Osteoblast (primary cell): ENCODE data around the gene ZRANB1. TPM values are rescaled to one million over a fixed set of nuclear protein-coding genes. Genes with fewer than 3 reads are reported as not detected.

Experiments
- DNase-seq: peaks from one replicate; pipeline ENCODE4 v3.0.0; 2011; ENCODE audit warnings: low spot score, mixed read lengths; ENCODE audit not compliant: insufficient read length; ENCODE audit errors: missing footprints
- H2AFZ ChIP-seq: 2 replicates; pipeline ENCODE4 v1.6.0; 2011; ENCODE audit warnings: mild to moderate bottlenecking, low read length
- H3K27ac ChIP-seq: 2 replicates; pipeline ENCODE4 v1.5.1; 2011; ENCODE audit warnings: mild to moderate bottlenecking, low read depth, low read length, moderate library complexity
- H3K27me3 ChIP-seq: 2 replicates; pipeline ENCODE4 v1.6.0; 2012; ENCODE audit warnings: mild to moderate bottlenecking, control low read depth, inconsistent platforms, low read length, moderate library complexity; ENCODE audit not compliant: insufficient read depth
- H3K36me3 ChIP-seq: 2 replicates; pipeline ENCODE4 v1.5.1; 2011; ENCODE audit warnings: mild to moderate bottlenecking, low read length, control low read depth, moderate library complexity; ENCODE audit not compliant: insufficient read depth
- H3K4me1 ChIP-seq: 2 replicates; pipeline ENCODE4 v1.5.1; 2011; ENCODE audit warnings: mild to moderate bottlenecking, low read length, control low read depth, moderate library complexity; ENCODE audit not compliant: insufficient read depth
- H3K4me2 ChIP-seq: 2 replicates; pipeline ENCODE4 v1.6.0; 2011; ENCODE audit warnings: mild to moderate bottlenecking, low read length; ENCODE audit not compliant: insufficient read depth
- H3K4me3 ChIP-seq: fragments of 200-600 bp; sonication (generic); 3 replicates; pipeline ENCODE4 v1.5.1; 2012; ENCODE audit warnings: mild to moderate bottlenecking, low read length, inconsistent platforms; ENCODE audit not compliant: insufficient read depth
- H3K79me2 ChIP-seq: 2 replicates; pipeline ENCODE4 v1.6.0; 2012; ENCODE audit warnings: mild to moderate bottlenecking, low read length, control low read depth, inconsistent platforms; ENCODE audit not compliant: insufficient read depth
- H3K9me3 ChIP-seq: 2 replicates; pipeline ENCODE4 v1.5.1; 2011; ENCODE audit warnings: low read depth, low read length, control low read depth
- H4K20me1 ChIP-seq: 2 replicates; pipeline ENCODE4 v1.6.0; 2012; ENCODE audit warnings: mild to moderate bottlenecking, low read length, control low read depth; ENCODE audit not compliant: insufficient read depth
- total RNA-seq: library from RNA; depleted of rRNA; stranded (reverse); fragments of >200 nt; gene quantifications from 2 replicates; pipeline ENCODE4 v1.2.3, GENCODE V29; 2012
- TF ChIP-seq, protein P1 (sequence below): IDR thresholded peaks from 2 replicates; pipeline ENCODE4 v1.5.1; 2011; ENCODE audit warnings: mild to moderate bottlenecking, low read depth, low read length, moderate library complexity; ENCODE audit errors: extremely low read depth

Gene ZRANB1
- total RNA-seq, 1 donor: 34.7 TPM

- no peak overlapping the region for H3K27ac ChIP-seq
- peaks cover 69% of the 10 kb centered on the region for H4K20me1 ChIP-seq
These were observed 76.7 kb downstream of the ZRANB1 start for GRCh38 chr10:125018576-125019143.

DNA sequence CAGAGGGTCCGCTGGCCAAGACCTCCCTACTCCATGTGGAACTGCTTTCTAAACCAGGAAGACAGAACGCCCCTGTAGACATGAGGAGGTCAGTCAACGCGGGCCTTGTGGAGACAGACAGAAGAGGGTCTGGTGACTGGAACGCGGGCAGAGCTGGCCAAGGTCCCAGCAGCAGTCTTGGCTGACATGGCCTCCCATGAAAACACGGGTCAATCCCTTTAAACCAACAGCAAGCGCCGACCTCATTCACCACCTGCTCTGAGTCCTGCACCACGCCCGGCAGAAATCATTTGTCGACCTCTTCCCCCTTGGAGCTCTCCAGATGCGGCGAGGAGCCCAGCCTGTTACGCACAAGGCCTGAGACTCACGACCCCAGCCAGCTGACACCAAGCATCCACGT is 78.5 kb downstream of the ZRANB1 start:
- TF ChIP-seq, protein P1, sequence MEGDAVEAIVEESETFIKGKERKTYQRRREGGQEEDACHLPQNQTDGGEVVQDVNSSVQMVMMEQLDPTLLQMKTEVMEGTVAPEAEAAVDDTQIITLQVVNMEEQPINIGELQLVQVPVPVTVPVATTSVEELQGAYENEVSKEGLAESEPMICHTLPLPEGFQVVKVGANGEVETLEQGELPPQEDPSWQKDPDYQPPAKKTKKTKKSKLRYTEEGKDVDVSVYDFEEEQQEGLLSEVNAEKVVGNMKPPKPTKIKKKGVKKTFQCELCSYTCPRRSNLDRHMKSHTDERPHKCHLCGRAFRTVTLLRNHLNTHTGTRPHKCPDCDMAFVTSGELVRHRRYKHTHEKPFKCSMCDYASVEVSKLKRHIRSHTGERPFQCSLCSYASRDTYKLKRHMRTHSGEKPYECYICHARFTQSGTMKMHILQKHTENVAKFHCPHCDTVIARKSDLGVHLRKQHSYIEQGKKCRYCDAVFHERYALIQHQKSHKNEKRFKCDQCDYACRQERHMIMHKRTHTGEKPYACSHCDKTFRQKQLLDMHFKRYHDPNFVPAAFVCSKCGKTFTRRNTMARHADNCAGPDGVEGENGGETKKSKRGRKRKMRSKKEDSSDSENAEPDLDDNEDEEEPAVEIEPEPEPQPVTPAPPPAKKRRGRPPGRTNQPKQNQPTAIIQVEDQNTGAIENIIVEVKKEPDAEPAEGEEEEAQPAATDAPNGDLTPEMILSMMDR: no peak
- no peaks in the 10 kb centered on the region for H3K9me3 ChIP-seq
- peaks cover 64% of the 10 kb centered on the region for H4K20me1 ChIP-seq
- H3K4me1 ChIP-seq: peaks cover 15% of the 10 kb centered on the region
- no peaks in the 10 kb centered on the region for H3K27me3 ChIP-seq
- H2AFZ ChIP-seq: no peak overlapping the region
- peaks cover 11% of the 10 kb centered on the region for H3K36me3 ChIP-seq
- no peak overlapping the region for H3K4me3 ChIP-seq
- peaks cover 97% of the 10 kb centered on the region for H3K79me2 ChIP-seq
- no peak for DNase-seq
- H3K27ac ChIP-seq: no peak overlapping the region
- H3K4me2 ChIP-seq: no peak overlapping the region

More at GRCh38 chr10:125018576-125019143, 76.7 kb downstream of the ZRANB1 start:
- TF ChIP-seq, protein P1: no peak
- peaks cover 8% of the 10 kb centered on the region for H3K36me3 ChIP-seq
- H3K27me3 ChIP-seq: no peaks in the 10 kb centered on the region
- no peak overlapping the region for H3K4me2 ChIP-seq
- H3K9me3 ChIP-seq: no peaks in the 10 kb centered on the region
- peaks cover 15% of the 10 kb centered on the region for H3K4me1 ChIP-seq
- DNase-seq: no peak
- no peak overlapping the region for H2AFZ ChIP-seq
- no peak overlapping the region for H3K4me3 ChIP-seq
- peaks cover 98% of the 10 kb centered on the region for H3K79me2 ChIP-seq

DNA sequence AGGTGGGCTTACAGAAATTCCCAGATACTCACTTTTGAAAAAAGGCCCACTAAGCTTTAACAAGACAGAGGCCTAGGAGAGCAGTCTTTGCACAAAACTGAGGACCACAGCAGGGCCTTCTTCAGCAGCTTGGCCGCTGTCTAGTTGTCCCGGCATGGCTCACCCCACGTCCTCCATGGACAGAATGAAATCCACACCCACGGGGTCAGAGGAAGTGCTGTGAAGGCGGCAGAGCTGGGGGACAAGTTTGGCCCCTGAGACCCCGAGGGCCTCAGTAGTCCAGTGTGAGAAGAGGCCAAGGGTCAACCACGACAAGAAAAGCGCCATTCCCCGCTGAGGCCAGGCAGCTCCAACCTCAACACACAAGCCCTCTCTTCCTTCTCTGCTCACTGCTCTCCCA is 78.9 kb downstream of the ZRANB1 start:
- H3K4me3 ChIP-seq: no peak overlapping the region
- peaks cover 13% of the 10 kb centered on the region for H3K4me1 ChIP-seq
- DNase-seq: no peak
- H3K27ac ChIP-seq: no peak overlapping the region
- no peaks in the 10 kb centered on the region for H3K9me3 ChIP-seq
- TF ChIP-seq, protein P1: no peak
- H2AFZ ChIP-seq: no peak overlapping the region
- peaks cover 64% of the 10 kb centered on the region for H4K20me1 ChIP-seq
- H3K79me2 ChIP-seq: peaks cover 96% of the 10 kb centered on the region
- no peak overlapping the region for H3K4me2 ChIP-seq
- H3K36me3 ChIP-seq: peaks cover 11% of the 10 kb centered on the region
- no peaks in the 10 kb centered on the region for H3K27me3 ChIP-seq

DNA sequence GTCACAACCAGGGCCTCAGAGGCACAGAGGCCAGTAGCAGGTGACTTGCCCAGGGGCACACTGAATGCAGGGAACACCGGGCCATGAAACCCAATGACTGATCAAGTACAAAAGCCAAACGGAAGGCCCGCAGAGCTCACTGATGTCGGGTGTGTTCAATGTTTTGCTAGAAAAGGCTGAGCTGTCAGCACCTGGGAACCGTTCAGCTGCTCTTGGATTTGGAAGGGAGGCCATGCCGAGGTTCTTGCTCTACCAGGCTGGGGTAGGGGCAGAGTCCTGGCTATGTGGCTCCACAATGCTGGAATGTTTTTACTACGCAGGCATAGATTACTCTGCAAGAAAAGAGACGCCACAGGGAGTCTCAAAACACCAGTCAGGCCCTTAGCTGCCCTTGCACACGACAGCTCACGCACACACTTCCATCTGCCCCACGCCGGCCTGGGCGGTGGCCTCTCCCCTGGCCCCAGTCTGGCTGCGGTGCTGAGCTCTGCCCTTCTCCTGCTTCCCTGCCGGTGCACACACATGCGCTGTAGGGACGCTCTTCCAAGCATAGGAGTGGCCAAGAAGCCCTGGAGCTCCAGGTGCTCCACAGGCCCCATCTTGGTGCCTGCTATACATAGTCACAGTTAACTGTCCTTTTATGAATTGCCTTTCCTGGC is 79.9 kb downstream of the ZRANB1 start:
- peaks cover 59% of the 10 kb centered on the region for H4K20me1 ChIP-seq

More for the DNA sequence above, 79.9 kb downstream of the ZRANB1 start:
- Histone ChIP-seq H3K4me3 (no peak overlapping the region), H2AFZ (no peak overlapping the region), H3K79me2 (peaks cover 87% of the 10 kb centered on the region), H3K36me3 (peaks cover 12% of the 10 kb centered on the region), H3K4me1 (peaks cover 4% of the 10 kb centered on the region), H3K27me3 (no peaks in the 10 kb centered on the region), H3K9me3 (no peaks in the 10 kb centered on the region), H3K27ac (no peak overlapping the region), H3K4me2 (no peak overlapping the region)
- TF ChIP-seq, protein P1: no peak
- no peak for DNase-seq
